ENCODE results near the gene GSAP. TPM values are rescaled to one million over a fixed set of nuclear protein-coding genes. Genes with fewer than 3 reads are reported as not detected.

GSAP gene
- polyA plus RNA-seq, 6 donors from 2014 or later, result 37.6 to 102 (median 43.5) TPM

DNA sequence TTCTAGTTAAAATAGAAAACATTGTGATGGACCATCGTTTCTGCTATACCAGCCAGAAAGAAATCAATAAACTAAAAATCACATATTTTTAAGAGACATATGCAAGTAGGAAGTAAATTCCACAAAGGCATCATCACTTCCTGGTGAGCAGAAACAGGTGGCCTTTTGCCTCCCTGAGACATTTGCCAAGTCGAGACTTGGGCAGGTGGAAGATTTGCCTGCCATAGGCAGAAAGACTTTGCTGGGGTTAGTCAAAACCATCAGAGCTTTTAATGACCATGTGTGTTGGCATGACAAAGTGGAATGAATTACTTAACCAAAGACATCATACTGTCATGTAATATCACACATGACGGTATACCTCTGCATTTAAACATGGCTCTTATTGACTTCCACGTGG, 150.5 kb downstream of the GSAP start:
- peaks cover 26 to 35% (median 32%) of the 10 kb centered on the region in 3 donors for H3K4me1 Mint-ChIP-seq
- H3K9me3 Mint-ChIP-seq, result peaks cover 0 to 3% (median 0%) of the 10 kb centered on the region in 7 donors
- H3K27me3 Mint-ChIP-seq, result no peaks in the 10 kb centered on the region
- peak overlapping the region in 2 of 6 donors; percentile 22 to 23 for H3K27ac Mint-ChIP-seq
- ATAC-seq (ENCODE audit: low read depth in 2 of 2), result no peak
- DNase-seq, result no peak
- H3K4me3 Mint-ChIP-seq, result no peak overlapping the region
- peaks cover 0 to 7% of the 10 kb centered on the region in 2 donors for H3K36me3 Mint-ChIP-seq

DNA sequence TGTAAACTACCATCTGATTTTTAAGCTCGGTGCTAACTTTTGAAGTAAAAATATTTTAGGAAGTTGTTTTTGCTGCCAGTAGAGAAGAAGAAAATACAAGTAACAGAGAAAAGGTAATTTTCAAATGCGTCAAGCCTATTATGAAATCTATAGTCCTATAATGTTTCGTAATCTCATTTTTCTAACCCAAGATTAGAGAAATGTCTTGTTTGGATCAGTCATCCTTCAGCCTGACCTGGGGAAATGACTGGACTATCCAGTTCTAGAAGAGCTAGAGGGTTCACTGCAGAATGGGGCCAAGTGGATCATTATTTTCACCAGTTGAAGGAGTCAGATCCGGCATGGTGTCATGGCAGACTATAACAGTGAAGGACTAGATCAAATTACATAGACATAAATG, 153.8 kb downstream of the GSAP start:
- H3K27me3 Mint-ChIP-seq, result no peaks in the 10 kb centered on the region
- no peak overlapping the region for H3K4me3 Mint-ChIP-seq
- H3K36me3 Mint-ChIP-seq, result peaks cover 0 to 7% of the 10 kb centered on the region in 2 donors
- DNase-seq, result no peak
- H3K9me3 Mint-ChIP-seq, result no peaks in the 10 kb centered on the region
- H3K4me1 Mint-ChIP-seq, result peaks cover 0 to 5% (median 0%) of the 10 kb centered on the region in 3 donors
- H3K27ac Mint-ChIP-seq, result no peak overlapping the region
- ATAC-seq (ENCODE audit: low read depth in 2 of 2), result no peak

Other genes with a start within 250 kb of the GSAP start
- 1 to 10 TPM; 1.7 to 6.9 (median 4.6) TPM for gene FGL2, start 216.5 kb downstream of the GSAP start, polyA plus RNA-seq (ENCODE audit: low read depth in 6 of 6)
- 1 to 10 TPM; 1.2 to 5.6 (median 3.0) TPM for gene PTPN12, start 120.9 kb upstream of the GSAP start, polyA plus RNA-seq (ENCODE audit: low read depth in 6 of 6)